Superior temporal gyrus (tissue), 1 donor: ENCODE results near the gene ALPL.
A peak's percentile ranks its signal among the peaks of the same experiment; 100 is the strongest.
"Not testable (repeated sequence)": the region's sequence is repeated elsewhere in the genome, so short reads cannot be mapped to it uniquely, and the experiment has no call there.

Experiments
- DNase-seq: peaks from one replicate; pipeline ENCODE4 v3.0.0-alpha.2; 2016; ENCODE audit errors: extremely low spot score

Gene ALPL

DNA sequence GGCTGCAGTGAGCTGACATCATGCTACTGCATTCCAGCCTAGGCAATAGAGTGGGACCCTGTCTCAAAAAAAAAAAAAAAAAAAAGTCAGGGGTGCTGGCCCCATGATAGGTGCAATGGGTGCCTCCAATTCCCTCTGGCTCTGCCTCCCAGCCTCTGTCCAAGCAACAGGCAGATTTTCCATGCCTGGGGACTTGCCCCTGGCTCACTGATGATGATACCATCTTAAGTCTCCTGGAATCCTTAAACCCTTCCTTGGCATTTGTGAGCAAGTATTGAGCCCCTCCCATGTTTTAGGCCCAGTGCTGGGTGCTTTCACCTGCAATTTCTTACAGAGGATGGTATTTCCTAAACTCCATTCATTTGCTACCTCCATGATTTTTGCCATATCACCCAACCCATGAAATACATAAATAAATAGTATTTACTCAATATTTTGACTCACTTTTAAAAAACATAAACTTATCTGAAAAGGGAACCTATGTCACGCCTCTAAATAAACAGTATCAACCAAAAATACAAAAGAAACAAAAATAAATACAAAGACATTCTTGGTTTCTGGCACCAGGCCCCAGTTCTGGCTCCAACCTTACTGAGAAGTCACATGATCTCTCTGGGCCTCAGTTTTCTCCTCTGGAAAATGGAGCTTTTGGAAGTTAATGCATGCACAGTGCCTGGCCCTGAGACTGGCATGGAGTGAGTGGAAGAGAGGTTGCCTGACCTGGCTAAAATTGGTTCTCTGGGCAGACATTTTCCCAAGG lies 1.5 kb upstream of the ALPL start:
- no peak for DNase-seq

DNA sequence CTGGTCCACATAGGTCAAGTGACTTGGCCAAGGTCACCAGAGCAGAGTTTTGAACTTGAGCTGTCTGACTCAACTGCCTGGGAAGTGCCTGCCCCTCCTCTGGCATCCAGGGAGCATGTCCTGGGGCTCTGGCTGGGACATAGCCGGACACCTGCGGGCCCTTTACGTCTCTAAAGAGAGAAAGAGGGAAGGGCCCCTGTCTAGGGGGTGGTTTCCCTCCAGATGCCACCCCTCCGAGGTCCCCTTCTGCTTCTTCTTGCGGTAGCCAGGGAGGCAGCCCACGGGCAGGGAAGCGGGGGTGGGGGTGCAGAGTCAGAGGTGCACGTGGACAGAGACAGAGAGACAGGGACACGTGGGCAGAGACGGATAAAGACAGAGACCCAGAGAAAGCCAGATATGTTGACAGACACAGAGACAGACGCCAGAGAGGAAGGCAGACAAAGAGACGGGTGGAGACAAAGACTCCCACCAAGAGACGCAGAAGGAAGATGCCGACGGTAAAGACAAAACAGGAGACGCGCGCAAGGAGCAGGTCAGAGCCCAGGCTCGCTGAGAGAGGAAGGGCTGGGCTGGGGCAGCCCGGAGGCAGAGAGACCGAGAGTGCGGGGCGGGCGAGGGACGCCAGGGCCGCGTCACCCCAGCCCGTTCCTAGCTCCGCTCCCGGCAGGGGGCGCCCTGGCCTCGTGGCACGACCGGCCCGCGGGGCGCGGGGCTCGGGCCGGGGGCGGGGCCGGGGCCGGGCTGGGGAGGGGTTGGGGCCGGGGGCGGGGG lies 458 bp upstream of the ALPL start:
- peak; percentile 53 for DNase-seq

DNA sequence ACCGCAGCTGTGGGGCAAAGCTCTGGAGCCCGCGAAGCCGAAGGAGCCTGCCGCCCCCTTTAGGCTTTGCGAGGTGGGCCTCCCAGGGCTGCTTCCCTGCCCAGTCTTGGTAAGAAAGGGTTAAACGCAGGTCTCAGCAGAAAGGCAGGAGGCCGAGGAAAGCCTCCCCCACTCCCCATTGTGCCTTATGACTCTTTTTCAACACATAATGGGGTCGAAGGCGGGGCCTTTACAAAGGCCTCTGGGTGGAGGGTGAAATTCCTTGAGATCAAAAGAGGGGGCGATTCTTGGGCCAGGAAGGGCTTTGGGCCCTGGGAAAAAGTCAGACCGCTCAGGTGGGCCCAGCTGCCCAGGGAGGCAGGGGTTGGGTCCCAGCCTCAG lies 880 bp downstream of the ALPL start:
- no peak for DNase-seq

DNA sequence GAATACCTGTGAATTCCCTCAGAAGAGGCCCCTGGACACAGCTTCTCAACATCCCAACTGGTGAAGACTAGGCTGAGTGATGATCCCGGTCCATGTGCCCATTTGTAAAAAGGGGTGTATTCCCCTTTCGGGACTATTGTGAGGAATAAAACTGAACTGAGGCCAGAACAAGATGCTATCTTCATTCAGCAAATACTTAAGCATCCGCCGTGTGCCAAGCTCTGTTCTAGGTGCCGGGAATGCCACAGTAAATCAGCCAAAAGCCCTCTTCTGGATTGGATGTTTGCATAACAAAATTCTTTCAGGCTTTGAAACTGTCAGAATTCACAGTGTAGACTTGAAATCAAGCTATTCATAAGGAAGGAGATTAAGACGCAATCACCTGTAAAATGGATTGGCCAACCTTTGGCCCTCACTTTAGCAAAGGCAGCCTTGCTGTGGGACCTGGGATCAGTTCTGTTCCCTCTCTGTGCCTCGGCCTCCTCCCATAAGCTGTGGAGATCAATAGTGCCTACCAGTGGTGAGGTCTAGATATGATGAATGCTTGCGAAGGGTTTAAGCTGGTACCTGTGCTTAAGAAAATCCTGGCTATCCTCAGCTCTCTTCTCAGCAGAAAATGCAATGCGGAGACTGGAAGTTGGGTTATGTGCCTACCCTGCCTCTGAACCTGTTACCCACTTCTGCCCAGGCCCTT lies 1.8 kb downstream of the ALPL start:
- DNase-seq: no peak

DNA sequence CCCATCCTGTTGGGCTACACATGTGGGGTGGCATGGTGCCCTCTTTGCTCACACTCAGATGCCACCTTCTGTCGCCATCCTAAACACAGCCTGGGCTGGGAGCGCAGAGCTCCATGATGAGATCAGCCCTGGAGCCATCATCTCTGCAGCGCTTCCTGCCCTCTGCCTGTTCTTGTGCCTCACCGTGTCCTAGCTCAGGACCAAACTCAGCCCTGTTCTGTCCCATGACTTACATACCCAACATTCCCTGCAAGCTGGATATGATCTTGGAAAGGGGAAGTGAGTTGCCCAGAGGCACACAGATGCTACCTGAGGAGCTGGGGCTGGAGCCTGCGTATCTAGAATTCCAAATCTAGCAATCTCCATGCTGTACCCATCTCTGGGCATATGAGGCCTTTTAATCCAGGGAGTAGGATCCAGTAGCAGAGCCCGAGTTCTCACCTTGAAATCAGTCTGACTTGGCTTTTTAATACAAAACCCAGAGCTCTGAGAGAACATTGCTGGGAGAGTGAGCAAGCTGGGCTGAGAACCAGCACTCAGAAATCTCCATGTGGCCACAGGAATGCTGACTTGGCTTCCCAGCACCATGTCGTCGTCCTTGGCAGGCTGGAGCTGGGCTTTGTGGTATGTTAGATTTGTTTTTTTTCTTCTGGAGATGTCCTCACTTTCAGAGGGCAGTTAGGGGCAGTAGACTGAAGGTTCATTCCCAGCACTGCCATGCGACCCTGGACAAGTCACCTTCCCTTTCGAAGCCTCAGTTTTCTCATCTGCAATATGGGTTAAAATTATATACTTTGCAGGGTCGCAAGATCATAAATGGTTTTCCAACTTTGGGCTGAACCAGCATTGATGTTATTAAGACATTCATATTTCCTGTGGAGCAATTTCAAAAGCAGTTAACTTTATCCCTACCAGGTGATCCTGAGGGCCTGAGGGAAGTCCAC lies 2.6 kb downstream of the ALPL start:
- DNase-seq: no peak

DNA sequence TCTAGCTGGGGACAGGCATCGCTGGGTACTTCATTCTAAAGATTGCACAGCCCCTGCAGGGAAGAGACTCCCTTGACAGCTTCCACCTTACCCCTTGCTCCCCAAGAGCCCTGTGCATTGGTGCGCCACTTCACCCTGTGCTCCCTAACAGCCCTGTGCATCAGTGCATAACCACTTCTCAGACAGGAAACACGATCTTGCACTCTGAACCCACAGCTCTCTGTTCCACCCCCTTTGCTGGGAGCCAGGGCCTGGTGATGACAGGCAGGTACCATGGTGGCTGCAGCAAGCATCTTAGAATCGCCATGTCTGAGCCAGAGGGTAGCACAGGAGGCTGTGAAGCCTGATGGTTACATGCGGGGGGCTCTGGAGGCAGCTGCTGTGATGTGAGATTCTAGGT lies 5.0 kb downstream of the ALPL start:
- DNase-seq: no peak

DNA sequence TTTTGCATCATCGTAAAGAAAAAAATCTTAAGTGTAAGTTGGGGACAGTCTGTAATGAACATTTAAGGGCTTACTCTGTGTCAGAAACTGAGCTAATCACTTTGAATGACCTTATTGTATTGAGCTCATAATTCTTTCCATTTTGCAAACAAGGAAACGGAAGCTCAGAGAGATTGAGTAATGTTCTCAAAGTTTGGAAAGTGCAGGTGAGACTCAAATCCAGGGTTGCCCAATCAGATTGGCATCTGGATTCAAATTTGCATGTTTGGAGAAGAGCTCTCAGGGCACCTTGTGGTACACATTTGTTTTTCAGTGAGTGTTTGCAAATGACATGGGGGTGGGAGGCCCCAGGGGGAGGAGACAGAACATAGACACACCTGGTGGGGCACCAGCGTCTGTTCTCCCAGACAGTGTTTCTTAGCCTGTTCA lies 8.0 kb downstream of the ALPL start:
- DNase-seq: no peak

DNA sequence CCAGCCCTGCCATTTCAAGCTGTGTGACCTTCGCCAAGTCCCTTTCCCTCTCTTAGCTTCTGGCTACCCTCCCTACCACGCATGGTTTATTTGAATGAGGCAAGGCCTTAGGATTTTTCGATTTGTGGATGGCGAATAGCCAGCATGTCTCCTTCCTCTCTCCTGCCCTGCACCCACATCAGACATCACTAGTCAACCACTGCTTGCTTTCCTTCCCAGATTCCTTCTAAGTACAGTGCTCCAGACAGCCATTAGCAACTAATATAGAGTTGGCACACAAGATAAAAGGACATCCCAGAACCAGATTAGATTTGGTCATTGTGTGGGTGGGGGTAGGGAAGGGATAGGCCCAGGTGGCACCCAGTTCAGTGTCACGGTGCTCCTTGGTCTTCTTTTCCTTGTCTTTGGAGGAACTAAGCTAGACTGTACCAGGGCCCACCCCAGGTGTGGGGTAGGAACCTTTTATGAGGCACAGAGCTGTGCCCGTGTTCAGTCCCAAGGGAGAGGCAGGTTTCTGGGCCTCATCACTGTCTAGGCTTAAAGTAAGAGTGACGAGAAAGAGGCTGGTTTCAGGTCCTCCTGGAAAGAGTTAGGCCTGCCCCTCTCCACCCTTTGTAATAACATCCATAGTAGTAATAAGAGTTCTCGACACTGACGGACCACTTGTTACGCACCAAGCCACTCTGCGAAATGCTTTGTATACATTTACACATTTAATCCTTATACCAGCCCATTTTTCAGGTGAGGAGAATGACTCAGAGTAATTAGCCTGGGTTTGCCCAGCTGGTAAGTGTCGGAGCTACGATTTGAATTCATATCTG lies 8.6 kb downstream of the ALPL start:
- no peak for DNase-seq

DNA sequence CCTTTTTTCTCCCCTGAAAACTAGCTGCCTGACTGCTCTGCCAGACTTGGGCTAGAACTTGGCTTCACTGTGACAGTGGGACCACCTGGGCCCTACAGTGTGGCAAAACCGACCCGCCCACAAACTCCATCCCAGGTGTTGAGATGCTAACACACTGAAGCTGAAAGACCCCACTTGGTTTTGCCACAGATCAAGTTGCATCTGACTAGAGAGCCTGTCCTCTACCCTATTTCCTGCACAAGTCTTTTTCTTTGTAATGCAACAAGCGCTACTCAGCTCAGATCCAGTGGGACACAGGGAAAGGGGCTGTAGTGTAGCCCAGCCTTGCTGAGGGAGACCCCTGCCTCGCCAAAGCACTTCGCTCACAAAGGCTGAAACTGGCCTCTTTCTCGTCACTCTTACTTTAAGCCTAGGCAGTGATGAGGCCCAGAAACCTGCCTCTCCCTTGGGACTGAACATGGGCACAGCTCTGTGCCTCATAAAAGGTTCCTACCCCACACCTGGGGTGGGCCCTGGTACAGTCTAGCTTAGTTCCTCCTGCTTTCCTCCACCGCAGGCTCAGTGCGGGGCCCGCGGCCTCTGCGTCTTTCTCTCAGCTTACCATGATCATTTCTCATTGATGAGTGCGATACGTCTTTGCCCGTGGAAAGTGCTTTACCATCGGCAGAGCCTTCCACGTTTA lies 9.7 kb downstream of the ALPL start:
- no peak for DNase-seq

DNA sequence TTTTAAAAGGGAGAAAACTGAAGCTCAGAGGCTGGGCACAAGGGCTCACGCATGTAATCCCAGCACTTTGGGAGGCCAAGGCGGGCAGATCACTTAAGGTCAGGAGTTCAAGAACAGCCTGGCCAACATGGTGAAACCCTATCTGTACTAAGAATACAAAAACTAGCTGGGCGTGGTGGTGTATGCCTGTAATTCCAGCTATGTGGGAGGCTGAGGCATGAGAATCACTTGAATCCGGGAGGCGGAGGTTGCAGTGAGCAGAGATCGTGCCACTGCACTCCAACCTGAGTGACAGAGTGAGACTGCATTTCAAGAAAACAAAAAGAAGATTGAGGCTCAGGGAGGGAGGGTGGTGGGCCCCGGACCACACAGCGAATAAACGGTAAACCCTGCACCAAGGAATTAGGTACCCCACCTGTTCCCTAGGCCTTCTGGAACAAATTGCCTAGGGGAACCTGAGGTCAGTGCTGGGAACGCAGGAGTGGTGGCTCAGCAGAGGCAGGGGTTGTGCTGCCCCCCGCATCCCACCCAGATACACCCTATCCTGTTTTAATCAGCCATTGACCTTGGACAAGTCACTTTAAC lies 10.4 kb downstream of the ALPL start:
- DNase-seq: not testable (repeated sequence)

DNA sequence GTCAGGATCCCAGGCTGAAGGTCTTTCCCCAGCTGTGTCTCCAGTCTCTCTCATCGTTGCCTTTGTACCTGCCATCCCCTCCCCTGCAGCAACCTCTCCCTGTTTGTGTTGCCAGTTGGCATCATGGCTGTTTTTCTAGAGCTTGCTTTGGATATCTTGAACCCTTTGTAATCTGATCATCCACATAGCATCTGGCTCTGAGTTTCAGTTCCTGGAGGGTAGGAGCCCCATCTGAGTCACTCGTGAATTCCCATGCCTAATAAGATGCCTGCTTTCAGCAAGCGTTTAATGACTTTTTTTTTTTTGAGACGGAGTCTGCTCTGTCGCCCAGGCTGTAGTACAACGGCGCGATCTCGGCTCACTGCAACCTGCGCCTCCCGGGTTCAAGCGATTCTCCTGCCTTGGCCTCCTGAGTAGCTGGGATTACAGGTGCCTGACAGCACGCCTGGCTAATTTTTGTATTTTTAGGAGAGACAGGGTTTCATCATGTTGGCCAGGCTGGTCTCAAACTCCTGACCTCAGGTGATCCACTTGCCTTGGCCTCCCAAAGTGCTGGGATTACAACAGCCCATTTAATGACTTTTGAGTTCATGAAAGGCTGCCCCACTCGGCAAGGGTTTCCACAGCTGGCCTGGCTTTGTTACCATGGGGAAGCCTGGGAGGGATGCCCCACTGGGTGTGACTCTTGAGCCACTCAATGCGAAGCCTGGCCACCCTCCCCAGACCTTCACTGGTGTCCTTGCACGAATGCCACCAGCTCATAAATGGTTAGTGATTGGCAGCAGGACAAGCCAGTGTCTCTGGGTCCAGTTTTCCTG lies 11.9 kb downstream of the ALPL start:
- no peak for DNase-seq

DNA sequence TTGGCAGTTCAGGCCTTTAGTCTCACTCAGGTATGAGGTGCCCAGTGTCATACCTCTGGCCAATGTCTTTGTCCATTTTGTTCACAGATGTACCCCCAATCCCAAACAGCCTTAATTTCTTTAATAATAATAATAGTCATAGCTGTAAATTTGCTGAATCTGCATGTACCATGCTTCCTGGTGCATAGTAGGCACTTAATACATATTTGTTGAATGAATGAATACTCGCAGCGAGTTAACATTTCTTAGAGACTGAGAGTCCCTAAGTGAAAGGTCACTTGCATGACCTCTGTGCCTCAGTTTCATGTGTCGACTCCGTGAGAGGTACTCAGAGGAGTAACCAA lies 12.5 kb downstream of the ALPL start:
- DNase-seq: no peak

DNA sequence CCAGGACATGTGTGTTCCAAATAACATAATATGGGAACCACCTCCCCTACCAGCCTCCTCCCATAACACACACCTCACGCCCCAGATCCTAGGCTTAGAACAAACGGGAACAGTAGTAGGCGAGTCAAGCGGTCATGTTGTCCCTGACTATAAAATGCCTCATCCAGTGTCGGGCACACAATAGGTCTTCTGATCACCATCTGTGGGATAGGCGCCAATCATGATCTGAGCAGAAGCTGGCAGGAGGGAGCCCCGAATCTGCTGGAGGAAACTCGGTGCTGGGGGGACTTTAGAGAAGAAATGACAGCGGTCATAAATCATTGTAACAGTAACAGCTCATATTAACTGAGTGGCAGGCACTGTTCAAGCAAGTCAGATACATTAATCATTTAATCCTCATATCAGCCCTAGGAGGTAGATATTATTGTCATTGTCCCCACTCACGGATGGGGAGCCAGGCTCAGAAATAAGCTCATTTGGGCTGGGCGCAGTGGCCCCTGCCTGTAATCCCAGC lies 13.4 kb downstream of the ALPL start:
- DNase-seq: no peak

DNA sequence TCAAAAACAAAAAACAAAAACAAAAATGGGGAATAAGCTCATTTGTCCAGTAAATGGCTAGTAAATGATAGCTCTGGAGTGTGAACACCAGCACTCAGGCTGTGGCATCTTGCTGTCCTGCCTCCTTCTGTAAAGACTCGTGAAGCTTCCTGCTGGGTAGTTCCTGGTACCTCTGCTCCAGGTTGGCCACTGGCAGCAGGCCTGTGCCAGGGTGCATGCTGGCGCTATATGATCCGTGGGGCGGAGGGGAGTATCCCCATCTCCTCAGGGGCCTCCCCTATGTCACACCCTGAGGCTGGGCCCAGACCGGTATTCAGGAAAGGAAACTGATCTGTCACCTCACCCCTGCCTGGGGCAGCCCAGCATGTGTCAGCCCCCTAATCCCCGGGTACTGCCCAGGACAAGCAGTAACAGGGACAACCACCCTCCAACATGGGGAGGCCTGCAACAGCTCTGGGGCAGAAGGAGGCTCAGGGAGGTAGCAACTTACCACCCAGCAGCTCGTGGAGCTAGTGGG lies 14.1 kb downstream of the ALPL start:
- no peak for DNase-seq

DNA sequence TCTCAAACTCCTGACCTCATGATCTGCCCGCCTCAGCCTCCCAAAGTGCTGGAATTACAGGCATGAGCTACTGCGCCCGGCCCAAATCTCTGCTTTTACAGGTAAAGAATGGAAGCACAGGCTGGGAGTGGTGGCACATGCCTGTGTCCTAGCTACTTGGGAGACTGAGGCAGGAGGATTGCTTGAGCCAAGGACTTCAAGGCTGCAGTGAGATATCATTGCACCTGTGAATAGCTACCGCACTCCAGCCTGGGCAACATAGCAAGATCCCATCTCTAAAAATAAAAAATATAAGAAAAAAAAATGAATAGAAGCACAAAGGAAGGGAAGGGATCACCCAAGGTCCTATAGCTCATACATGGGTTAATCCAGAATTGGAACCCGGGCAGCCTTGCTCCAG lies 15.0 kb downstream of the ALPL start:
- no peak for DNase-seq

DNA sequence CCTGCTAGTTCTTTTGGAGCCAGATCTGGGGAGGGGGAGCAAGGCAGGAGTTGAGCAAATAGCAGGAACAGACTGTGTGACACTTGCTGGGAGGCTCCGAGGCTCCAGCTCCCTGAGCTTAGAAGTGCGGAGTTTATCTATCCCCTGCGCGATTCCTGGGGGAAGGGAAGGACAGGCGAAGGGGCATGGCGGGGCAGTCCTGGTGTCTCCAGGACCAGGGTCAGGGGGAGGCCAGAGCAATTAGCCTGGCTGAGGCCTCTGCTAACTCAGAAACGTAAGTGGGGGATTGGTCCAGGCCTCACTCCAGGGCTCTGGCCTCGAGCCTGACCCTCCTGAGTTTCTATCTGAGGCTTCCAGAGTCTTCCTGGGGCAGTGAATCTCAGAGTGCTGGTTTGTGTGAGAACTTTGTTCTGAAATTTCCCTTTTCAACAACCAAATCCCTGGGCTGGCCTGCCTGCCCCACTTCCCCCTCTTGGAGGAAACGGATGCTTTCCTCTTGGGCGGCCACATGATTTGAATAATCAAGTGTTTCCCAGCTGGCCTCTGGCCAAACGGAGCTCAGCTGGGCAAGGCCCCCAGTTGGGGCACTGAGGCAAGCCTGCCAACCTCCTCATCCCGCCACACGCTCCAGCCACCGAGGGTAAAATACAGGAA lies 15.6 kb downstream of the ALPL start:
- DNase-seq: peak; percentile 32

DNA sequence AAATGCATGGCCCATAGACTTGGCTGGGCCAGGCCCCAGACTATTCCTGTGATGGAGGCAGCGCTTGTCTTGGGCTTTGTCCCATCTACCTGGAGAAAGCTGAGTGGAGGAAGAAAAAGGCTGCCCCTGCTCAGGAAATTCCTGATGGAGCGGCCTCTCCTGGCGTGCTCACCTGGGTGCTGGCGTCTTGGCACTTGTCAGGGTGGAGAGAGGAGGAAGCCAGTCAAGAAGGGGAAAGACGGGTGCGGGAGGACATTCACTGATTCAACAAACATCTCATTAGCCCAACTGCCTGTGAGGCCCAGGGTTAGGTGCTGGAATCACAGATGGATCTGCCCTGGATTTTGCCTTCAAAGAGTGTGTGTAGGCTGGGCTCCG lies 16.1 kb downstream of the ALPL start:
- no peak for DNase-seq

DNA sequence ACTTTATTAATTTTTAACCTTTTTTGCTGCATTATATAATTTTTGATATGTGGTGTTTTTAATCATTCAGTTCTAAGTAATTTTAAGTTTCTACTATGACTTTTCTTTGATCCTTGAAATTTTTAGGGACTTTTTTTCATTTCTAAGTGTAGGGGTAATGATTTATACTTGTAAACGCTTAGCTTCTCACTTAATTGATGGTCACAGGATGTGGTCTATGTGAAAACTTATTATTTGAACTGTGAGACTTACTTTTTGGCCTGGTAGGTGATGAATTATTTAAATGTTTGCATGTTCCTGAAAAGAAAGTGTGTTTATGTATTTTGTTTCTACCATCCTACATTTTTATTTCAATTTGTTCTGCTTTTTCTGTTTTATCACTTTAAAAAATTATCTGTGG lies 17.2 kb downstream of the ALPL start:
- no peak for DNase-seq
